Testis (tissue), 2 donors: ENCODE measurements around the gene MINDY3.

ENCODE experiments used
- CTCF ChIP-seq, 3 experiments: fragments of 450-650 bp in 2 of 3; fragments of 200-600 bp in 1 of 3; sonication (generic) in 1 of 3; IDR thresholded peaks; one replicate each; pipeline ENCODE4 v1.5.1; 2016 to 2019; ENCODE audit warnings: antibody characterized with exemption in 3 of 3, mild to moderate bottlenecking in 2 of 3, moderate library complexity in 1 of 3
- POLR2A ChIP-seq: fragments of 450-650 bp; IDR thresholded peaks from one replicate; pipeline ENCODE4 v1.6.1; 2017; ENCODE audit warnings: antibody characterized with exemption, mild to moderate bottlenecking, moderate library complexity

DNA sequence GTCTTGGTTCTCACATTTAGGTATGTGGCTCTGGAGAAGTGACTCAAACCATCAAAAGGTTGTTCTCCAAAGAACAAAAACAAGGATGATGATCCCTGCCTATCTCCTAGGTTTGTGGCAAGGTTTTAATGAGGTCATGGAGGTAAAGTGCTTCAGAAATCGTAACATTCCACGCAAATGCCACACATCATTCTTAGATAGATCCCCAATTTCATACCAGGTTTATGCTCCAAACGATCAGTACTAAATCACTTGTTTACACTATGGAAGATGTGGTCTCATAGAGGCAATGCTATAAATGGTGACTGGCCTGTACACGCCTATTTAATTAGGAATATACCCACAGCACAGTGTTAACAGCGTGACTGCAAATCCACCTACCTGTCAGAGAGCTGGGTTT is 66.6 kb downstream of the MINDY3 start:
- TF ChIP-seq CTCF (IDR thresholded peaks at IDR 0.05) (no peak), POLR2A (no peak)
